ENCODE results near the gene ANKRD52.

Gene ANKRD52

DNA sequence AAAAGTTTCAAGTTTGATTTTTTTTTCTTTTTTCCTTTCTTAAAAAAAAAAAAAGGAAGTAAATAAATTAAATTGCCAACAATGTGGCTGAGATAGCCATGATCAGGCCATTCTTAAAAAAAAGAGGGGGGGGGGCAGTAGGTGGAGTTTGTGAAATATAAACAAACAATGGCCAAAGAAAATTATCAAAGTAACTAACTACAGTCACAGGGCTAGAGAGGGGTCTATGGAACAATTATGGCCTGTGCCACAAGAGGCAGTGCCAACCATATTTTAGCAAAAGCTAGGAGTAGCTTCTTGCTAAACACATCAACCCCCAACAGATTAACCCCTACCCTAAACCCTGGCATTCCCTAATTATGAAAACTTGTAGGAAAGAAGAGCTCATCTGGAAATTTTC lies 52.7 kb downstream of the ANKRD52 start:
- Histone ChIP-seq H3K27me3 (ENCODE audit: low read depth, low read length) (no peaks in the 10 kb centered on the region), H3K9me3 (ENCODE audit: insufficient read depth, low read length) (no peaks in the 10 kb centered on the region), H3K4me1 (ENCODE audit: low read length) (no peaks in the 10 kb centered on the region), H4K20me1 (ENCODE audit: insufficient read depth, low read length) (no peaks in the 10 kb centered on the region), H3K27ac (ENCODE audit: low read length) (no peak overlapping the region), H3K79me2 (ENCODE audit: low read length) (no peaks in the 10 kb centered on the region), H3K4me3 (ENCODE audit: low read length) (no peak overlapping the region), H2AFZ (ENCODE audit: low read depth, low read length) (no peak overlapping the region), H3K36me3 (replicated peaks; ENCODE audit: low read depth, low read length) (peaks cover 35% of the 10 kb centered on the region), H3K4me2 (ENCODE audit: low read length) (no peak overlapping the region), H3K9ac (ENCODE audit: low read length) (no peak overlapping the region)
- TF ChIP-seq, protein P1, sequence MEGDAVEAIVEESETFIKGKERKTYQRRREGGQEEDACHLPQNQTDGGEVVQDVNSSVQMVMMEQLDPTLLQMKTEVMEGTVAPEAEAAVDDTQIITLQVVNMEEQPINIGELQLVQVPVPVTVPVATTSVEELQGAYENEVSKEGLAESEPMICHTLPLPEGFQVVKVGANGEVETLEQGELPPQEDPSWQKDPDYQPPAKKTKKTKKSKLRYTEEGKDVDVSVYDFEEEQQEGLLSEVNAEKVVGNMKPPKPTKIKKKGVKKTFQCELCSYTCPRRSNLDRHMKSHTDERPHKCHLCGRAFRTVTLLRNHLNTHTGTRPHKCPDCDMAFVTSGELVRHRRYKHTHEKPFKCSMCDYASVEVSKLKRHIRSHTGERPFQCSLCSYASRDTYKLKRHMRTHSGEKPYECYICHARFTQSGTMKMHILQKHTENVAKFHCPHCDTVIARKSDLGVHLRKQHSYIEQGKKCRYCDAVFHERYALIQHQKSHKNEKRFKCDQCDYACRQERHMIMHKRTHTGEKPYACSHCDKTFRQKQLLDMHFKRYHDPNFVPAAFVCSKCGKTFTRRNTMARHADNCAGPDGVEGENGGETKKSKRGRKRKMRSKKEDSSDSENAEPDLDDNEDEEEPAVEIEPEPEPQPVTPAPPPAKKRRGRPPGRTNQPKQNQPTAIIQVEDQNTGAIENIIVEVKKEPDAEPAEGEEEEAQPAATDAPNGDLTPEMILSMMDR (IDR thresholded peaks at IDR 0.05; ENCODE audit: low read depth, low read length), result no peak
- TF ChIP-seq EZH2phosphoT487 (IDR thresholded peaks at IDR 0.05; ENCODE audit: low read depth), result no peak

DNA sequence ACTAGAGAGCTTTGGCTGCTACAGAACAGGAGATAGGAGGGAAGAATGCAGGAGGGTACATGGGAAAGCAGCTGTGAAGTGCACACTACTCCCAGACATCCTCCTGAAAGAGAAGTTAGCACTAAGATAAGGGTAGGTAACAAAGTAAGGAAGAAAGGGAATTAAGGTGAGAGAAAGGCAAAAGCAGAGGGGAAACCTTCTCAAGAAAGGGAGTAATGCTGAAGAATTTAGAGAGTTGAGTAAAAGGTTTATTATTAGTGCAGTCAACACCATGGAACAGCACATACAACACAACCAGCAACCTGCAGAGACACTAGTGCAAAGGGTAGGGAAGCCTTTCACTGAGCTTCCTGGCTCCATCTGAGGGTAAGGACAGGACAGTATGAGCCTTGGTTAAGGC lies 53.9 kb downstream of the ANKRD52 start:
- no peaks in the 10 kb centered on the region for H3K4me1 ChIP-seq (ENCODE audit: low read length)
- H3K9ac ChIP-seq (ENCODE audit: low read length), result no peak overlapping the region
- no peaks in the 10 kb centered on the region for H3K79me2 ChIP-seq (ENCODE audit: low read length)
- no peak overlapping the region for H3K27ac ChIP-seq (ENCODE audit: low read length)
- no peak overlapping the region for H3K4me3 ChIP-seq (ENCODE audit: low read length)
- H3K27me3 ChIP-seq (ENCODE audit: low read depth, low read length), result no peaks in the 10 kb centered on the region
- H4K20me1 ChIP-seq (ENCODE audit: insufficient read depth, low read length), result no peaks in the 10 kb centered on the region
- H2AFZ ChIP-seq (ENCODE audit: low read depth, low read length), result no peak overlapping the region
- H3K4me2 ChIP-seq (ENCODE audit: low read length), result no peak overlapping the region
- H3K36me3 ChIP-seq (replicated peaks; ENCODE audit: low read depth, low read length), result peaks cover 27% of the 10 kb centered on the region
- no peaks in the 10 kb centered on the region for H3K9me3 ChIP-seq (ENCODE audit: insufficient read depth, low read length)
- no peak for TF ChIP-seq EZH2phosphoT487 (IDR thresholded peaks at IDR 0.05; ENCODE audit: low read depth)
- TF ChIP-seq, protein P1 (IDR thresholded peaks at IDR 0.05; ENCODE audit: low read depth, low read length), result no peak

- Histone ChIP-seq H3K4me3 (ENCODE audit: low read length) (no peak overlapping the region), H3K4me2 (ENCODE audit: low read length) (no peak overlapping the region), H4K20me1 (ENCODE audit: insufficient read depth, low read length) (no peaks in the 10 kb centered on the region), H3K36me3 (replicated peaks; ENCODE audit: low read depth, low read length) (peaks cover 22% of the 10 kb centered on the region), H3K4me1 (ENCODE audit: low read length) (no peaks in the 10 kb centered on the region), H2AFZ (ENCODE audit: low read depth, low read length) (no peak overlapping the region), H3K79me2 (ENCODE audit: low read length) (no peaks in the 10 kb centered on the region), H3K9ac (ENCODE audit: low read length) (no peak overlapping the region), H3K27ac (ENCODE audit: low read length) (no peak overlapping the region), H3K9me3 (ENCODE audit: insufficient read depth, low read length) (no peaks in the 10 kb centered on the region), H3K27me3 (ENCODE audit: low read depth, low read length) (no peaks in the 10 kb centered on the region)
- TF ChIP-seq EZH2phosphoT487 (IDR thresholded peaks at IDR 0.05; ENCODE audit: low read depth), result no peak
- TF ChIP-seq, protein P1 (IDR thresholded peaks at IDR 0.05; ENCODE audit: low read depth, low read length), result no peak
These were observed 55.3 kb downstream of the ANKRD52 start for GRCh38 chr12:56202838-56203237.

GRCh38 chr12:56202366-56202765 lies 55.8 kb downstream of the ANKRD52 start:
- Histone ChIP-seq H3K4me1 (ENCODE audit: low read length) (no peaks in the 10 kb centered on the region), H3K9me3 (ENCODE audit: insufficient read depth, low read length) (no peaks in the 10 kb centered on the region), H3K27me3 (ENCODE audit: low read depth, low read length) (no peaks in the 10 kb centered on the region), H3K4me2 (ENCODE audit: low read length) (no peak overlapping the region), H3K36me3 (replicated peaks; ENCODE audit: low read depth, low read length) (peaks cover 17% of the 10 kb centered on the region), H3K9ac (ENCODE audit: low read length) (no peak overlapping the region), H3K79me2 (ENCODE audit: low read length) (no peaks in the 10 kb centered on the region), H2AFZ (ENCODE audit: low read depth, low read length) (no peak overlapping the region), H4K20me1 (ENCODE audit: insufficient read depth, low read length) (no peaks in the 10 kb centered on the region), H3K4me3 (ENCODE audit: low read length) (no peak overlapping the region), H3K27ac (ENCODE audit: low read length) (no peak overlapping the region)
- no peak for TF ChIP-seq EZH2phosphoT487 (IDR thresholded peaks at IDR 0.05; ENCODE audit: low read depth)
- TF ChIP-seq, protein P1 (IDR thresholded peaks at IDR 0.05; ENCODE audit: low read depth, low read length), result no peak

Data from OCI-LY3 (cell line).